ACC112 (cell line): ENCODE data around the gene ADISSP.

Experiments used
- H2AFZ ChIP-seq: fragments of 200-600 bp; sonication (generic); one replicate; pipeline ENCODE4 v1.6.0; 2017; ENCODE audit warnings: antibody characterized with exemption, low read length; ENCODE audit not compliant: unreplicated experiment
- H3K27ac ChIP-seq: fragments of 200-600 bp; sonication (generic); 2 replicates; pipeline ENCODE4 v1.5.1; 2014; ENCODE audit warnings: low read depth, mild to moderate bottlenecking, antibody characterized with exemption, low read length, moderate library complexity
- H3K27me3 ChIP-seq: fragments of 200-600 bp; sonication (generic); 2 replicates; pipeline ENCODE4 v1.6.1; 2014; ENCODE audit warnings: mild to moderate bottlenecking, antibody characterized with exemption, low read length, moderate library complexity, mixed read lengths; ENCODE audit not compliant: insufficient read depth
- H3K36me3 ChIP-seq: fragments of 200-600 bp; sonication (generic); 2 replicates; pipeline ENCODE4 v1.6.1; 2016; ENCODE audit warnings: mild to moderate bottlenecking, antibody characterized with exemption, low read length, moderate library complexity, mixed read lengths; ENCODE audit not compliant: insufficient read depth
- H3K4me1 ChIP-seq: fragments of 200-600 bp; sonication (generic); one replicate; pipeline ENCODE4 v1.6.1; 2016; ENCODE audit warnings: low read length, mixed read lengths; ENCODE audit not compliant: insufficient read depth, unreplicated experiment, control insufficient read depth
- H3K4me3 ChIP-seq: fragments of 200-600 bp; sonication (generic); 2 replicates; pipeline ENCODE4 v1.5.1; 2014; ENCODE audit warnings: mild to moderate bottlenecking, low read depth, low read length
- H3K79me2 ChIP-seq: fragments of 200-600 bp; sonication (generic); one replicate; pipeline ENCODE4 v1.6.0; 2016; ENCODE audit warnings: low read length; ENCODE audit not compliant: control insufficient read depth, unreplicated experiment, insufficient read depth

The ADISSP gene

DNA sequence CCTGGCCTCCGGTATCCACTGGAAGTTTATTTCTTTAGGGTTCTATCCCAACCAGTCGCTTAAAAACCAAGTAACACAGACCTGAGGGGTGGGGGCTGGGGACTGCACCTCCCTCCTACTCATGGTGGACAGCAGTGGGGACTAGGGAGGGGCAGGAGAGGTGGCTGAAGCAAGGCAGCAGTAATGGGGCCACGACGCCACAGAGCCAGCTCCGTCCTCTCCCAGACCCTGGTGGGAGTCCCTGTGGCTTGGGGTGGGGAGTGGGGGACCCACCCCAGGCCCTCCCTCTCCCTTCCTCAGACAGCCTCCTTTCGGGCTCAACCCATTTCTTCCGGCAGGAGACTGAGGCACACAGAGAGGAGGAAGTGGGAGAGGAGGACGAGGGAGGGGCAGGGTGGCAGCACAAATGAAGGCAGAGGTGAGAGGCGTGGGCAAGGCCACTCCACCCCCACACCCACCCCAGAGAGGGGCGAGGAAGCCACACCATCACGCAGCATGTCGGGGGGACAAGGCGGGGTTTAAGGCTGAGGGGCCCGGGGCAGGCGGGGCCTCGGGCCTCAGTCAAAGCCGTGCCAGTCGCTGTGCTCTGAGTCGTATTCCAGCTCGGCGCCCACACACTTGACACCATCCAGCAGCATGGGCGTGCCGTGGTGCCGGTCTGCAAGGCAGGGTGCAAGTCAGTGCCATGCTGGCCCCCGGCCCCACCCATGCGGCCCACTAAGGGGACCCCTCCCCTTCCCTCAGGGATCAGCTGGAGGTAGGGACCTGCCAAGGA lies 13.9 kb downstream of the ADISSP start:
- Histone ChIP-seq H3K4me3 (no peak overlapping the region), H2AFZ (no peak overlapping the region), H3K4me1 (no peaks in the 10 kb centered on the region), H3K27ac (no peak overlapping the region), H3K27me3 (no peaks in the 10 kb centered on the region), H3K79me2 (no peaks in the 10 kb centered on the region), H3K36me3 (no peaks in the 10 kb centered on the region)

- Histone ChIP-seq H3K4me1 (no peaks in the 10 kb centered on the region), H2AFZ (no peak overlapping the region), H3K36me3 (no peaks in the 10 kb centered on the region), H3K27me3 (no peaks in the 10 kb centered on the region), H3K4me3 (no peak overlapping the region), H3K27ac (no peak overlapping the region), H3K79me2 (no peaks in the 10 kb centered on the region)
These were observed 14.5 kb downstream of the ADISSP start for GRCh38 chr20:3753098-3753497.

- Histone ChIP-seq H3K27ac (no peak overlapping the region), H3K4me3 (no peak overlapping the region), H3K4me1 (no peaks in the 10 kb centered on the region), H3K27me3 (no peaks in the 10 kb centered on the region), H2AFZ (no peak overlapping the region), H3K36me3 (no peaks in the 10 kb centered on the region), H3K79me2 (no peaks in the 10 kb centered on the region)
These were observed 15.2 kb downstream of the ADISSP start for GRCh38 chr20:3752386-3752759.

- Histone ChIP-seq H3K79me2 (no peaks in the 10 kb centered on the region), H3K27me3 (no peaks in the 10 kb centered on the region), H3K27ac (no peak overlapping the region), H3K4me3 (no peak overlapping the region), H2AFZ (no peak overlapping the region), H3K4me1 (no peaks in the 10 kb centered on the region), H3K36me3 (no peaks in the 10 kb centered on the region)
These were observed 15.7 kb downstream of the ADISSP start for GRCh38 chr20:3751675-3752385.

DNA sequence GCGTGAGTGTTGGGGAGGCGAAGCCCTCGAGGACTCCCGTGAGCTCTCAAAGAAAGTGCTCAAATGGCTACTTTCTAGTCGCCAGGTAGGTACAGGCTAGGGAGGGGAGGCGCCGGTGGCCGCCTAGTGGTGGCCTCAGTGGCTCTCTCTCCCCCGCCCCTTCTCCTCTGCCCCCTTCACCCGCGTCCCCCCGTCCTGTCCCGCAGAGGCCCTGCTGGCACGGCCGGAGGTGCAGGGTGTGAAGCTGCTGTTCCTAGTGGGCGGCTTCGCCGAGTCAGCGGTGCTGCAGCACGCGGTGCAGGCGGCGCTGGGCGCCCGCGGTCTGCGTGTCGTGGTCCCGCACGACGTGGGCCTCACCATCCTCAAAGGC lies 16.3 kb downstream of the ADISSP start:
- Histone ChIP-seq H3K36me3 (no peaks in the 10 kb centered on the region), H3K27me3 (no peaks in the 10 kb centered on the region)

DNA sequence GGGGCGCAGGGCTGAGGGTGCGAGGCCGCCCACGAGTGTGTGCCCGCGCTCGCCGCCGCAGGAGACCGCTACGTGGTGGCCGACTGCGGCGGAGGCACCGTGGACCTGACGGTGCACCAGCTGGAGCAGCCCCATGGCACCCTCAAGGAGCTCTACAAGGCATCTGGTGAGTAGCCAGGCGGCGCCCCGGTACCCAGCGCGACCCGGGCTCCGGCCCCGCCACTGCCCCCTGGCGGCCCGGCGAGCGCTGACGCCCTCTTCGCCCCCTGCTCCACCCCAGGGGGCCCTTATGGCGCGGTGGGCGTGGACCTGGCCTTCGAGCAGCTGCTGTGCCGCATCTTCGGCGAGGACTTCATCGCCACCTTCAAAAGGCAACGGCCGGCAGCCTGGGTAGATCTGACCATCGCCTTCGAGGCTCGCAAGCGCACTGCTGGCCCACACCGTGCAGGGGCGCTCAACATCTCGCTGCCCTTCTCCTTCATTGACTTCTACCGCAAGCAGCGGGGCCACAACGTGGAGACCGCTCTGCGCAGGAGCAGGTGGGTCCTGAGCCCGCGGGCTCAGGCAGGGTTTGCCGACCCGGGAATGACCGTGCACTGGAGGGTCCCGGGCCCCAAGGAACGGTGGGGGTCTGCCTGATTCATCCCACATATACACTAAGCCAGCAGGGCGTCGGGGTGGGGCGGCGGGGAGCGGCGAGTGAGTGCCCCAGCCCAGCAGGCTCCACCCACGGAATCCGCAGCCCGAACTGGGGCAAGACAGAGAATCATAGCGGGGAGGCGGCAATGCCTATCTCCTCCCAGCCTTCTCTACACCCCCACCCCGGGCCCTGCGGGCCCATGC lies 17.6 kb downstream of the ADISSP start:
- no peak overlapping the region for H2AFZ ChIP-seq
- H3K36me3 ChIP-seq = no peaks in the 10 kb centered on the region
- H3K79me2 ChIP-seq = no peaks in the 10 kb centered on the region
- H3K4me1 ChIP-seq = no peaks in the 10 kb centered on the region
- H3K27ac ChIP-seq = no peak overlapping the region
- H3K4me3 ChIP-seq = no peak overlapping the region
- no peaks in the 10 kb centered on the region for H3K27me3 ChIP-seq

More for the DNA sequence above, 16.3 kb downstream of the ADISSP start:
- no peak overlapping the region for H3K4me3 ChIP-seq
- H3K79me2 ChIP-seq = no peaks in the 10 kb centered on the region
- no peaks in the 10 kb centered on the region for H3K4me1 ChIP-seq
- H2AFZ ChIP-seq = no peak overlapping the region
- H3K27ac ChIP-seq = no peak overlapping the region

DNA sequence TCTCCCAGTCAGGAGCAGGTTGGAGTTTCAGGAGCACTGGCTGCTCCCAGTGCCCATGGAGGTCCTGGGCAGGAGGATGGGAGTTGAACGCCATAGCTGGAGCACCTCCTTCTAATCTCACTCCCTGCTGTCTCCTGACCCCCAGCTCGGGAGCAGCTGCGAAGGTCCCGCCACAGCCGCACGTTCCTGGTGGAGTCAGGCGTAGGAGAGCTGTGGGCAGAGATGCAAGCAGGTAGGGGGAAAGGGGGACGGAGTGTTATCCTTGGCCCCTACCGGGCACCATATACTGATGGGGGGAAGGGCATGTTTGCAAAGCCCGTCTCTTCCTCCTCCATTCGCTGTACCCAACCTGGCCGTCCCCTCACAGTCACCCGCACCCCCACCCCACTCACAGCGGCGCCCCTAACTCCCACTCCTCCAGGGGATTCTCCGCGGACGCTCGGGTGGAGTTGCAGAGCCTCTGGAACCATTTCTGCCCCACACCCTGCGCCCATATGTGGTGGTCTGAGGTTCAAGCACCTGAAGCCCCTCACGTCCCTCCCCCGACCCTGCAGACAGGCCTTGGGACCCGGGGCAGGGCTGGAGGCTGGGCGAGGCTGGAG lies 18.4 kb downstream of the ADISSP start:
- no peak overlapping the region for H2AFZ ChIP-seq
- no peaks in the 10 kb centered on the region for H3K79me2 ChIP-seq
- no peak overlapping the region for H3K4me3 ChIP-seq
- H3K27me3 ChIP-seq = no peaks in the 10 kb centered on the region
- no peak overlapping the region for H3K27ac ChIP-seq
- no peaks in the 10 kb centered on the region for H3K36me3 ChIP-seq
- H3K4me1 ChIP-seq = no peaks in the 10 kb centered on the region

DNA sequence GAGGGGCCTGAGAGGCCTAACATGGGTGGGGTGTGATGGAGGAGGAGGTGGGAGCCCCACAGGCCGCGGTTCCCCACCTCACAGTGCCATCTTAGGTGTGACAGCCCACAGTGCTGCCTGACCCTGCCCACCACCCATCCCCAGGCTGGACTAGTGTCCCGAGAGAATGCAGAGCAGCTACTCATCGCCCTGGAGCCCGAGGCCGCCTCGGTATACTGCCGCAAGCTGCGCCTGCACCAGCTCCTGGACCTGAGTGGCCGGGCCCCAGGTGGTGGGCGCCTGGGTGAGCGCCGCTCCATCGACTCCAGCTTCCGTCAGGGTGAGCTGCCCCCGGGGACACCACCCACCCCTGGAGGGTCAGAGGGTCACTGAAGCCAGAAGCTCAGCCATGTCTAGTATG lies 19.5 kb downstream of the ADISSP start:
- Histone ChIP-seq H3K4me3 (no peak overlapping the region), H3K79me2 (no peaks in the 10 kb centered on the region), H3K27ac (no peak overlapping the region), H3K36me3 (no peaks in the 10 kb centered on the region), H2AFZ (no peak overlapping the region), H3K27me3 (no peaks in the 10 kb centered on the region), H3K4me1 (no peaks in the 10 kb centered on the region)

DNA sequence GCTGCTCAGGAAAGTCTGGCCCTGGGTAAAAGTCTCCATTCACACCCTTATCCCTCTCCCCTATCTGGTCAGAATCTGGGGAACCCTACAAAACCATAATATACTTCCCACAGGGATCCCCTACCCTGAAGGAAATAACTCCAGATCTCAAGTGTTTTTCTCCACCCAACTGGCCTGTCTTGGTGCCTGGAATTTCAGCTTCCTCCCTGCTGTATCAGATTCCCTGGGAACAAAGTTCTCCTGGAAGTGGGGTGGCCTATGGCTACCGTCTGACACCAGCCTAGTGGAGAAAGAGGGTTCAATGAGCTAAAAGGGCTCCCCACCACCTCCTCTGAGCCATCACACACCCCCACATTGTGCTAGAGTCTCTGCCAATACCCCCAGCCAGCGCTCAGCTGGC lies 20.1 kb downstream of the ADISSP start:
- H3K4me1 ChIP-seq = no peaks in the 10 kb centered on the region
- H3K79me2 ChIP-seq = no peaks in the 10 kb centered on the region
- H3K27ac ChIP-seq = no peak overlapping the region
- H2AFZ ChIP-seq = no peak overlapping the region
- no peaks in the 10 kb centered on the region for H3K27me3 ChIP-seq
- H3K4me3 ChIP-seq = no peak overlapping the region
- no peaks in the 10 kb centered on the region for H3K36me3 ChIP-seq

DNA sequence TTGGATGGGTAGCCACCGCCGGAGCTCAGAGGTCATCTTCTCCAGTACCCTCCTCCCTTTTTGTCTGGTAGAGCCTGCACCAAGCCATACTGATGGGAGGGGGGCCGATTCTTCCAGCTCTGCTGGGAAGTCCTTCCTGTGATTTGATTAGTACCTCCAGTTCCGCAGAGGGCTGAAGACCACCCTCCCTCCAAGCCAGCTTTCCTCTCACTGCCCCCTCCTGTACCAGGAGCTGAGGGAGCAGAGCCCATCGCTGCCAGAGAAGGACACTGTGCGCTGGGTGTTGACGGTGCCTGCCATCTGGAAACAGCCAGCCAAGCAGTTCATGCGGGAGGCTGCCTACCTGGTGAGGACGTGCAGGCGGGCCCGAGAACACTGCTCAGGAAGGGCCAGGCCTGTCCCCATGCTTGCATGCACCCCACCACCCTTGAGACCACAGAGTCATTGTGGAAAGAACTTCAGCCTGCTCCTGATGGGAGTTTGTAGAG lies 21.8 kb downstream of the ADISSP start:
- no peaks in the 10 kb centered on the region for H3K79me2 ChIP-seq
- H3K4me3 ChIP-seq = no peak overlapping the region
- no peak overlapping the region for H2AFZ ChIP-seq
- no peaks in the 10 kb centered on the region for H3K27me3 ChIP-seq
- H3K27ac ChIP-seq = no peak overlapping the region
- H3K4me1 ChIP-seq = no peaks in the 10 kb centered on the region
- no peaks in the 10 kb centered on the region for H3K36me3 ChIP-seq
